ENCODE data around the gene ZXDC.

Gene ZXDC

DNA sequence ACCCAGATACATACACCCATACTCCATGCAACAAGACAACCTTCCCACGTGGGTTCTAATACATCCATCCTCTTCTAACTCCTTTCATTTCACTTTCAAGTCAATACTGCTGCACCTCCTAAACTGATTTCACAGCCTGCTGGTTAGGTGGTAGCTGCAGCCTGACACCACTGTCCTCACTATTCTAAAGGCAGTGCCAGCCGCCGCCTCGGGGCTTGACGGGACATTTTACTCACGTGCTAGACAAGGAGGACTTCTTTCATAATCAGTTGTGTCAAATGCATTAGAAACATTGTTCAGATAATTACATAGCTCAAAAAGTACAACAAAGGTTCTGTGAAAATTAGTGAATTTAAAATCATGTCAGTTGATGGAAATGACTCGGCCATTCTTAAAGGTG, 35.6 kb upstream of the ZXDC start:
- no peak for DNase-seq

- DNase-seq: no peak
Observed at GRCh38 chr3:126510308-126510910, 34.7 kb upstream of the ZXDC start.

- DNase-seq: no peak
Observed at GRCh38 chr3:126509597-126510307, 34.1 kb upstream of the ZXDC start.

DNA sequence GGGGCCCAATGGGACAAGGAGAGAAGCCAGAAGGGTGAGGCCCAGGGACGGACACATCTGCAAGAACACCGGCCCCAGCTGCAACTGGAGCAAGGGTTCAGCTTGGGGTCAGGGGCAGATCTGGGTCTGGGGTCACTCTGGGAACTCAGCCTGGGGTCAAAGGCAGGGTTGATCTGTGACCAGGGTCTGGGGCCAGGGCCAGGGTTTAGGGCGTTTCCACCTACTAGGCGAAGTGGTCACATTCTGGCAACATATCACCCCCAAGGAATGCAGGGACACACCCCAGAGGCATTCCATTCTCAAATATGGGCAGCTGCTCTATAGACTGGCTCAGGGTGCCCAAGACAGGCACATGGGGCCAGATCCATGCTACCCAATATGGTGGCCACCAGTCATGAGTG, 32.9 kb upstream of the ZXDC start:
- DNase-seq: no peak

DNA sequence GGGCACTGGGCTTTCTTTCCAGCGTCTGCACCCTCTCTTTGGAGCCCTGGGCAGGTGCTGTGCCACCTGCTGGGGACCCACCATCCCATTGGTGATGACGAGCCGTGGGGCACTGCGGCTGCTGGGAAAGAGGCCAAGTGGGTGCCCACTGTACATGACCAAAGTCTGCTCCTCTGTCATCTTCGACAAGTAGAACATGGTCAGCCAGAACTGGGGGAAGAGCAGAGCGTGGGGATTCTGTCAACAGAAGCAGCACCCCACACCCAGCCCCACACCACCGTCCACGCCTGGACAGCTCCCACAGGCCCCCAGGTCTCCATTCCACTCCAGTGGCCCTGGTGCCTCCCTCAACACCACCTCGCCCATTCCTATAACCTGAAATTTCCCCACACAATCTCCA, 32.2 kb upstream of the ZXDC start:
- DNase-seq: no peak

- no peak for DNase-seq
Observed at GRCh38 chr3:126503701-126504100, 28.0 kb upstream of the ZXDC start.

GRCh38 chr3:126502656-126503055, 27.0 kb upstream of the ZXDC start:
- DNase-seq: no peak

- DNase-seq: no peak
Observed at GRCh38 chr3:126501736-126502135, 26.0 kb upstream of the ZXDC start.

- no peak for DNase-seq
Observed at GRCh38 chr3:126501054-126501453, 25.4 kb upstream of the ZXDC start.

GRCh38 chr3:126500016-126500415, 24.3 kb upstream of the ZXDC start:
- DNase-seq: no peak

DNA sequence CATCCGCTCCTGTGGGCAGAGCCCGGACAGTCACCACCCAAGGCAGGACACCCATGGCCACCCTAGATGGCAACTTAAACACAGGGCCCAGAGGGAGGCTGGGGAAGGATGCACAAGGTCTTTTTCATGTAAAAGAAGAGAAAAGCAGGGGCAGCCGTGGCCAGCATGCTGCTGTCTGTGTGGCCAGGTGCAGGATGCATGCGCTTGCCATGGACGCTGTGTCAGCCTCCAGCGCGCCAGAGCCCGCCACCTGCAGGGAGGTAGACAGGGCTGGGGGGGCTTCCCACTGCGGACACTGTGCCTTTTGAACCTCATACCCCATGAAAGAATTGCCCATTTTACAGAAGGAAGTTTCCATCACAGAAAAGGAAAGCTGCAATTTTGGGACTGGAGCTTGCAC, 23.7 kb upstream of the ZXDC start:
- DNase-seq: no peak

DNA sequence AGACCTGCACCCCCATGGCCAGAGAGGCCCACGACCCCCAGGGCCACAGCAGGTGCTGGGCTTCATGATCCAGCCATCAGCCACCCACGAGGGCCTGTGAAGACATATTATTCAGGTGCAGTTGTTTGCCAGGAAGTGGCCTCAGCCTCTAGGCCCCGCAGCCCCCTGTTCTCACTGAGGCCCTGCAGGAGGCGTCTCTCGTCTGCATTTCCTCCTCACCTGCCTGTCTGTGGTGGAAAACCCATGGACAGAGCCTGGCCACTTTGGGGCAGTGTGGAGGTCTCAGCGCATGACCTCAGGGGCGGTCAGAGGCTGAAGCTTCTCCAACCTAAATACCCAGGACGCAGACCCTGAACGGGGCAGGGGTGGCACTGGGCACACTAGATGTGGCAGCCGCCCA, 23.2 kb upstream of the ZXDC start:
- no peak for DNase-seq

GRCh38 chr3:126498461-126498860, 22.8 kb upstream of the ZXDC start:
- no peak for DNase-seq

DNA sequence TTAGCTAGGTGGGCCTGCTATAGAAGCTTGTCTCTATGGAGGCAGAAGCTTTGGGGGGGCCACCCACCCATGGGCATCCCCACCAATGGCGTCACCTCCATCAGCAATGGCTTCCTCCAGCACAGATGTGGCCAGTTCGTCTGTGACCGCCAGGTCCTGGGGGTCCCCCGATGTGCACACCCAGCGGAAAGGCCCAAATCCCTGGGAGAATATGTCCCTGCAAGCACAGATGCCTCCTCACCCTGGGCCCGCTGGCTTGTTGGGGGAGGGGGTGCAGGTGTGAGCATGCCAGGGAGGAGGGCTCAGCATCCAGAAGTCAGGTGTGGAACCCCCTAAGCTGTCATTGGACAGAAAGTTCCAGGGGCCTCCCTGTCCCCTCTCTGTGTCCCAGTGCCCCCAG, 22.3 kb upstream of the ZXDC start:
- no peak for DNase-seq

- no peak for DNase-seq
Observed at GRCh38 chr3:126496894-126497850, 21.5 kb upstream of the ZXDC start.

- DNase-seq: no peak
Observed at GRCh38 chr3:126495786-126496185, 20.1 kb upstream of the ZXDC start.

GRCh38 chr3:126494970-126495230, 19.2 kb upstream of the ZXDC start:
- no peak for DNase-seq

- DNase-seq: no peak
Observed at GRCh38 chr3:126494204-126494969, 18.7 kb upstream of the ZXDC start.

- no peak for DNase-seq
Observed at GRCh38 chr3:126493739-126494138, 18.0 kb upstream of the ZXDC start.

GRCh38 chr3:126493051-126493450, 17.4 kb upstream of the ZXDC start:
- DNase-seq: no peak

GRCh38 chr3:126491221-126492013, 15.7 kb upstream of the ZXDC start:
- DNase-seq: no peak

DNA sequence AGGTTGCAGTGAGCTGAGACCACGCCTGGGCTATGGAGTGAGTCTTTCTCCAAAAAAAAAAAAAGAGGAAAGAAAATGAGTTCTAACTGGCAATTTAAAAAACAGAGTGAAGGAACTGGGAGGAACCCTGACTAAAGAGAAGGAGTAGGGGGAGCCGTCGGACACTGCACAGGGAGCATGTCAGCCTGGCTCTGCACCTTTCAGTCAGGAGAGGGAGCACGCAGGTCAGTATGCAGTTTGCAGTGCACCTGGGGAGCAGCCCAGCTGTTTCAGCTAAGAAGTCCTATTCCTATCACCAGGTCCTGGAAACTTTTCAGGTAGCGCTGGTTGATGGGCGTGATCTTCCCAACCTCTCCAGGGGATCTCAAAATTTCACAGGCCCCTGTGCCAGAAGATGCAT, 14.9 kb upstream of the ZXDC start:
- no peak for DNase-seq
